ENCODE measurements around the gene LUZP1.

The LUZP1 gene

GRCh38 chr1:23080885-23081284 is 87.8 kb downstream of the LUZP1 start:
- DNase-seq = no peak

- no peak for DNase-seq
Measured at GRCh38 chr1:23079025-23079424, 89.6 kb downstream of the LUZP1 start.

- DNase-seq = no peak
Measured at GRCh38 chr1:23074012-23074411, 94.6 kb downstream of the LUZP1 start.

- DNase-seq = no peak
Measured at GRCh38 chr1:23069675-23070074, 99.0 kb downstream of the LUZP1 start.

GRCh38 chr1:23069149-23069548 is 99.5 kb downstream of the LUZP1 start:
- DNase-seq = no peak

- DNase-seq = no peak
Measured at GRCh38 chr1:23066075-23066474, 102.6 kb downstream of the LUZP1 start.

GRCh38 chr1:23065385-23065784 is 103.3 kb downstream of the LUZP1 start:
- no peak for DNase-seq

GRCh38 chr1:23062271-23062670 is 106.4 kb downstream of the LUZP1 start:
- DNase-seq = no peak

GRCh38 chr1:23057301-23057700 is 111.4 kb downstream of the LUZP1 start:
- DNase-seq = no peak

- DNase-seq = no peak
Measured at GRCh38 chr1:23051290-23051909, 117.3 kb downstream of the LUZP1 start.

- DNase-seq = no peak
Measured at GRCh38 chr1:23050201-23050600, 118.5 kb downstream of the LUZP1 start.

- DNase-seq = no peak
Measured at GRCh38 chr1:23044035-23044434, 124.6 kb downstream of the LUZP1 start.

GRCh38 chr1:23040509-23040908 is 128.1 kb downstream of the LUZP1 start:
- DNase-seq = no peak

GRCh38 chr1:23039308-23039826 is 129.3 kb downstream of the LUZP1 start:
- DNase-seq = no peak

- DNase-seq = no peak
Measured at GRCh38 chr1:23037081-23037740, 131.4 kb downstream of the LUZP1 start.

GRCh38 chr1:23035823-23036452 is 132.7 kb downstream of the LUZP1 start:
- no peak for DNase-seq
